ENCODE results near the gene STK32C. TPM values are rescaled to one million over a fixed set of nuclear protein-coding genes. Genes with fewer than 3 reads are reported as not detected.
"Not testable (repeated sequence)": the region's sequence is repeated elsewhere in the genome, so short reads cannot be mapped to it uniquely, and the experiment has no call there.

Gene STK32C
- total RNA-seq, 4 donors from 2014 or later: 5.0 to 8.9 (median 8.1) TPM

DNA sequence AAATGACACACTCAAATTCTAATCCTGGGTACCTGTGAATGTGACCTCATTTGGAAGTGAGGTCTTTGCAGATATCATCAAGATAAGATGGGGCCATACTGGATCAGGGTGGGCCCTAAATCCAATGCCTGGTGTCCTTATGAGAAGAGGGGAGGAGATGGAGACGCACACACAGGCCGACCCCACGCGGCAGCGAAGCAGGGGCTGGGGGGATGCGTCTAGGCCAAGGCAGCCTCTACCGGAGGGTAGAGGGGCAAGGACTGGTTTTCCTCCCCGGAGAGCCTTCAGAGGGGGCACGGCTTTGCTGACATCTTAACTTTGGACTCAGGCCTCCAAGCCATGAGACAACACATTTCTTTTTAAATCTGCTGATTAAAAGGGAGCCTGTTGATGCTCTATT, 87.7 kb downstream of the STK32C start:
- TF ChIP-seq, protein P1, sequence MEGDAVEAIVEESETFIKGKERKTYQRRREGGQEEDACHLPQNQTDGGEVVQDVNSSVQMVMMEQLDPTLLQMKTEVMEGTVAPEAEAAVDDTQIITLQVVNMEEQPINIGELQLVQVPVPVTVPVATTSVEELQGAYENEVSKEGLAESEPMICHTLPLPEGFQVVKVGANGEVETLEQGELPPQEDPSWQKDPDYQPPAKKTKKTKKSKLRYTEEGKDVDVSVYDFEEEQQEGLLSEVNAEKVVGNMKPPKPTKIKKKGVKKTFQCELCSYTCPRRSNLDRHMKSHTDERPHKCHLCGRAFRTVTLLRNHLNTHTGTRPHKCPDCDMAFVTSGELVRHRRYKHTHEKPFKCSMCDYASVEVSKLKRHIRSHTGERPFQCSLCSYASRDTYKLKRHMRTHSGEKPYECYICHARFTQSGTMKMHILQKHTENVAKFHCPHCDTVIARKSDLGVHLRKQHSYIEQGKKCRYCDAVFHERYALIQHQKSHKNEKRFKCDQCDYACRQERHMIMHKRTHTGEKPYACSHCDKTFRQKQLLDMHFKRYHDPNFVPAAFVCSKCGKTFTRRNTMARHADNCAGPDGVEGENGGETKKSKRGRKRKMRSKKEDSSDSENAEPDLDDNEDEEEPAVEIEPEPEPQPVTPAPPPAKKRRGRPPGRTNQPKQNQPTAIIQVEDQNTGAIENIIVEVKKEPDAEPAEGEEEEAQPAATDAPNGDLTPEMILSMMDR (IDR thresholded peaks at IDR 0.05): no peak

DNA sequence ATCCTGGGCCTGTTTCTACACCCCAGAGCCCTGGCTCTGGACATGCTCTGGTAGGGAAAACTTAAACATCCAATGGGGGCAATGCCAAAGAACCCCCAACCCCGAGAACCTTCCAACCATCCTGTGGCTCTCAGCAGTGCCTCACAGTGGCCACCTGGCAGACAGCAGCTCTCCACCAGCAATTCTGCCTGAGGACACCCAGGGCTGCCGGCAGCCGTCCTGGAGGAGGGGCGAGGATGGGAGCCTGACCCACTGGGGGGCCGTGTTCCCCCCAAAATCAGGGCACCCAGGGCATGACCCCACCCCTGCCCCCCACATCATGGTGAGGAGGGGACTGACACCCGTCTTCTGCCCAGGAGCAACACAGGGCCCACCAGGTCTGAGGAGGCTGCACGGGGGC, 88.3 kb downstream of the STK32C start:
- TF ChIP-seq, protein P1 (IDR thresholded peaks at IDR 0.05): no peak
- DNase-seq (ENCODE audit: low spot score) (no peak), ATAC-seq (ENCODE audit: low FRiP score) (no peak)

More for the DNA sequence above, 87.7 kb downstream of the STK32C start:
- DNase-seq (ENCODE audit: low spot score): no peak
- ATAC-seq (ENCODE audit: low FRiP score): no peak

DNA sequence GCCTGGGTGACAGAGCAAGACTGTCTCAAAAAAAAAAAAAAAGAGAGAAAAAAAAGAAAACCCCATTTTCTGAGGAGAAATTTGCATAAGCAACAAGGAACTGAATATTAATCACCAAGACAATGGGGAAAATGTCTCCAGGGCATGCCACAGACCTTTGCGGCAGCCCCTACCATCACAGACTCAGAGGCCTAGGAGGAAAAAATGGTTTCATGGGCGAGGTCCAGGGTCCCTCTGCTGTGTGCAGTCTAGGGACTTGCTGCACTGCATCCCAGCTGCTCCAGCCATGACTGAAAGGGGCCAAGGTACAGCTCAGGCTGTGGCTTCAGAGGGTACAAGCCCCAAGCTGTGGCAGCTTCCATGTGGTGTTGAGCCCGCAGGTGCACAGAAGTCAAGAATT, 91.3 kb downstream of the STK32C start:
- ATAC-seq (ENCODE audit: low FRiP score); DNase-seq (ENCODE audit: low spot score): not testable (repeated sequence)

DNA sequence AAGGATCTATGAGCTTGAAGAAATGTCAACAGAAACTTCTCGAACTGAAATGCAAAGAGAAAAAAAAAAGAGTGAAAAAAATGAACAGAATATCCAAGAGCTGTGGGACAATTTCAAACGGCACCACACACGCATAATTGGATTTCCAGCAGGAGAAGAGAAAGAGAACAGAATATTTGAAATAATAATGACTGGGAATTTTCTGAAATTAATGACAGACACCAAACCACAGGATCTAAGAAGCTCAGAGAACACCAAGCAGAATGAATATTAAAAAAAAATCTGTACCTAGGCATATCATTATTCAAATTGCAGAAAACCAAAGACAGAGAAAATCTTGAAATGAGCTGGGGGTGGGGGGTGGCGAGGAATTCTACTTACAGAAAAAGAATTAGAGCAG, 93.8 kb downstream of the STK32C start:
- no peak for ATAC-seq (ENCODE audit: low FRiP score)
- TF ChIP-seq, protein P1 (IDR thresholded peaks at IDR 0.05): no peak
- DNase-seq (ENCODE audit: low spot score): no peak

DNA sequence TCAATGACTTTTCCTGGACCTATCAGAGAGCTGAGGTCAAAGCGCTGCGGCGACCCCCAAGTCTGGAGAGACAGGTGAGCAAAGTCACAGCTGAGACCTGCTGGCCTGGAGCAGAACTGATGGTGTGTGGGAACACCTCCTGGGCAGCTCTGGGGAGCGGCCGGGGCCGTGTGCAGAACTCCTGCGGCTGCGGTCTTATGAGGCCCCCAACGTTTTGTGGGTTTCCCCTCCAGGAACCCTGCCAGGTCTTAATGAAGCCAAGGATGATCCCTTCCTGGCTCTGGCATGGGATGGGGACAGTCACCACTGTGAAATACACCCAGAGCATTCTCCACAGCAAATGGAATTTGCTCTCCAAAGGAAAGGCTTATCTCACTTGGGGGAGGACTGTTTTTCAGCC, 94.9 kb downstream of the STK32C start:
- DNase-seq (ENCODE audit: low spot score) (no peak), ATAC-seq (ENCODE audit: low FRiP score) (no peak)
- TF ChIP-seq, protein P1 (IDR thresholded peaks at IDR 0.05): no peak

DNA sequence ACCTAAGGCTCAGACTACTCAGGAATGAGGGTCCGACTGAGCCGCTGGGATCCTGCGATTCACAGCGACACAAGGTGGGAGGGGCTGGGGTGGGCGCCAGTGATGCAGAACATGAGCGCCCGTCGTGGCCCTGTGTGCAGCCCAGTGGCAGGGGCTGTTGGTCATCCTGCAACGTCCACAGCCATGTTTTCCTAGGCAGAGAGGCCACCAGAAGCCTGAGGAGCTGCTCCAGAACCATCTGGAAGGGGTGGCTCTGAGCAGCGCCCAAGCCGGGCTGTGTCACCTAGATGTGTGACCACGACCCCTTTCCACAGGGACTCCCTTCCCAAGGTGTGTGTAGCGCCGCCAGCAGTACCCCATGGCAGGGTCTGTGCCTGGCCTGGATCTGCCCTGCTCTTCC, 96.5 kb downstream of the STK32C start:
- no peak for DNase-seq (ENCODE audit: low spot score)
- TF ChIP-seq, protein P1 (IDR thresholded peaks at IDR 0.05): no peak

DNA sequence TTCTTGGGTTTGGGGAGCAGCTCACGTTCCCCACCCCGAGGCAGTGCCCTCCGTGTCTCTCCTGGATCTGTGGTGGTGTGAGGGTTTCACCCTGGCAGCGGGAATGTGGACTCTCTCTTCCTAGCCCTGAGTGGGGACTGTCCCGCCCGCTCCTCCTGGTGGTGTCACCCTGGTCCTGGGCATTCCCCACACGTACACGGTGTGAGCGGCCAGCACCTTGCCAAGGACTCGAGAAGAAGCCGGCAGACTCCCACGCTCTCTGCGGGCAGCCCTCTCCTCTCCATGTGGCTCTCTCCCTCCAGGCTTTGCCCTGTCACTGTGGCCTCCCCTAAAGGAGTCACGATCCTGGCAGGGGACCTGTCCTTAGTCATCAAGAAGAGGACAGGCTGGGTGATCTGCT, 97.0 kb downstream of the STK32C start:
- no peak for ATAC-seq (ENCODE audit: low FRiP score)
- TF ChIP-seq, protein P1 (IDR thresholded peaks at IDR 0.05): no peak
- no peak for DNase-seq (ENCODE audit: low spot score)

More for the DNA sequence above, 96.5 kb downstream of the STK32C start:
- ATAC-seq (ENCODE audit: low FRiP score): no peak

Measured in omental fat pad (tissue), 4 donors.